LNCaP clone FGC (cell line): Measurements from ENCODE around the gene SCAF8.

Experiments used
- DNase-seq: peaks from one replicate; pipeline ENCODE4 v3.0.0-alpha.2; 2011; ENCODE audit warnings: low read depth
- H3K4me3 ChIP-seq: 2 replicates; pipeline ENCODE4 v1.5.1; 2011; ENCODE audit warnings: mild to moderate bottlenecking, low read depth, low read length, control low read depth
- CTCF ChIP-seq: IDR thresholded peaks from 2 replicates; pipeline ENCODE4 v1.5.1; 2012; ENCODE audit warnings: mild to moderate bottlenecking; ENCODE audit not compliant: control insufficient read depth, insufficient read depth; ENCODE audit errors: extremely low read depth

The SCAF8 gene

GRCh38 chr6:154878871-154879491, 145.8 kb downstream of the SCAF8 start:
- no peak for DNase-seq
- H3K4me3 ChIP-seq = no peak overlapping the region
- no peak for TF ChIP-seq CTCF

- TF ChIP-seq CTCF = no peak
- DNase-seq = peak; percentile 57
- no peak overlapping the region for H3K4me3 ChIP-seq
These were observed 148.9 kb downstream of the SCAF8 start for GRCh38 chr6:154882107-154882506.
